ENCODE results near the gene AACS.

The AACS gene

DNA sequence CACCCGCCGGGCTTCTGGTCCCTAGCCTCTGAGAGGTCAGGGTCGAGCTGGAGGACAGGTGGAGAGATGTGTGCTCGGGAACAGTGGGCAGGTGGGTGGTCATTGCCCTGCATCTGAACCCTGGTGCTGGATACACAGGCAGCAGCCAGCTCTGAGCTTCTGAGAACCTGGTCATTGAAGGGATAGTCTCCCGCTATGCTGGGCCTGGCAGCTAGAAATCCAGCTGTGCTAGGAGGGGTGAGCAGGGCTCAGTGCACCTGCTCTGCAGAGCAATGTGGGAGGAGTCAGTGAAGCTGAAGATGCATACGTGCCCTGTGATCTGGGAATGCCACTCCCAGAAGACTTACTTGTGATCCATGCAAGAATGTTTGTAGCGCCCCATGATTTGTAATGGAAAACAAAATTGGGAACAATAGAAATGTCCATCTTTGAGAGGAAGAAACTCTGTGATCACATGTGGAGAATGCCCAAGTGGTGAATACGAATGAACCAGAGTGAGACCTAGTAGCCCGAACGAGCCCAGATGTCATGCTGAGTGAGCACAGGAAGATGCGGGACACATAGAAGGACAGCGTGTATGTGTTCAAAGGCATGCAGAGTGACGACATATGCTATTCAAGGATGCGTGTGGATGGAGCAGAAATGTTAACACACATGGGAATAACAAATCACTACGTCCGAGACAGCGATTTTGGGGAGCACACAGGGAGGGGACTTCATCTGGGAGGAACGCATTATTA is 63.4 kb downstream of the AACS start:
- no peak for DNase-seq (ENCODE audit: low read depth)
- Histone ChIP-seq H3K4me1 (ENCODE audit: control insufficient read depth, insufficient read depth, low read length) (no peaks in the 10 kb centered on the region), H3K27me3 (replicated peaks; ENCODE audit: control insufficient read depth, insufficient read depth, low read length) (no peaks in the 10 kb centered on the region), H3K4me3 (ENCODE audit: low read length) (no peak overlapping the region), H3K9me3 (ENCODE audit: control insufficient read depth, low read length) (no peaks in the 10 kb centered on the region), H3K36me3 (ENCODE audit: control insufficient read depth, insufficient read depth, low read length, severe bottlenecking) (peaks cover 79% of the 10 kb centered on the region), H3K9ac (ENCODE audit: low read length) (no peak overlapping the region)

GRCh38 chr12:125129179-125129571 is 63.9 kb downstream of the AACS start:
- H3K9ac ChIP-seq (ENCODE audit: low read length) = no peak overlapping the region
- H3K4me1 ChIP-seq (ENCODE audit: control insufficient read depth, insufficient read depth, low read length) = no peaks in the 10 kb centered on the region
- no peaks in the 10 kb centered on the region for H3K9me3 ChIP-seq (ENCODE audit: control insufficient read depth, low read length)
- DNase-seq (ENCODE audit: low read depth) = no peak
- H3K36me3 ChIP-seq (ENCODE audit: control insufficient read depth, insufficient read depth, low read length, severe bottlenecking) = peaks cover 79% of the 10 kb centered on the region
- no peaks in the 10 kb centered on the region for H3K27me3 ChIP-seq (replicated peaks; ENCODE audit: control insufficient read depth, insufficient read depth, low read length)
- H3K4me3 ChIP-seq (ENCODE audit: low read length) = no peak overlapping the region

DNA sequence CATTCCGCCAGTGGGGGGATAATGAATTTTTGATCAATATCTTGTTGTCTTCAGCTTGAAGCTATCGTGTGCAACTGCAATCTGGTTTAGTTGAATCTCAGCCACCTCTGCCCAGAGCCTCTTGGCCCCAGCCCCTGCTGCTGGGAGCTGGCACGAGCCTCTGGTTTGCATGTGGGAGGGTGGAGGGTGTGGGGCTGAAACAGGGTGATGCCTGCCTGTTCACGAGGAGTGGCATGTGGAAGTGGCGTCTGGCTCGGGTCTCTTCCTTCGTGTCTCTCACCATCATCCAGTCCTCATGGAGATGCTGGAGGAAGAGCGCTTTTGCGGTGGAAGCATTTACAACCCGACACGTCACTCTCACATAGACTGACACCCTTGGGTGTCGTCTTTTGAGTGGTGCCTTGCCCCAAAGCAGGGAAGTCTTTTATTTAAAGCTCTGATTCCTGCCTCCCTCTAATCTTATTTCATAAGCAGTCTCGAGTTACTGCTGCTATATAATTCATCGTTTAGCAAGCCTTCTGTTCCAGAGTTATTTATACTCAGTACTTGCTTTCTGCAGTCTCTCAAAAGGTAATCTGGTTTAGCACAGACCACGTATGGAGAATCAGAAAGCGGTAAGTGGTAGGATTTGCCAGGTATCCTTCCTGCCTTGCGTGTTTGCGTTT is 64.5 kb downstream of the AACS start:
- peaks cover 79% of the 10 kb centered on the region for H3K36me3 ChIP-seq (ENCODE audit: control insufficient read depth, insufficient read depth, low read length, severe bottlenecking)
- H3K4me1 ChIP-seq (ENCODE audit: control insufficient read depth, insufficient read depth, low read length) = no peaks in the 10 kb centered on the region
- no peaks in the 10 kb centered on the region for H3K9me3 ChIP-seq (ENCODE audit: control insufficient read depth, low read length)
- no peak overlapping the region for H3K4me3 ChIP-seq (ENCODE audit: low read length)
- DNase-seq (ENCODE audit: low read depth) = no peak
- no peak overlapping the region for H3K9ac ChIP-seq (ENCODE audit: low read length)
- no peaks in the 10 kb centered on the region for H3K27me3 ChIP-seq (replicated peaks; ENCODE audit: control insufficient read depth, insufficient read depth, low read length)

DNA sequence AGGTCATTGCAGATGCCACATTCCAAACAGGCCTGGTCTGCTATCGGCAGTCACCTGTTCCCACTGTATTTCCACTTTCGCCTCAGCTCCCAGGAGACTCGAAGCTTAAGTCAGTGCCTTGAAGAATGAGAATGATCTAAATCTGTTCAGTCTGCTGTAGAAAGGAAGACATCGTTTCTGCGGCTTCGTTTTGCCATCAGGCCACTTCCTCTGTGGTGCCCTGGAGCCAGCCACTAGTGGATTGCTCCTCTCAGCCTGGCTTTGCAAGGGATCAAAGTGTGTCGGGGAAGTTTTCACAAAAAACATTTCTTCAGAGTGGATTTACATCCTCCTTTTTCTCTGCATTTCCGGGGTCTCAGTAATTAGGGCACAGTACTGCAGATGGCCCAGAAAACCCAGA is 66.7 kb downstream of the AACS start:
- Histone ChIP-seq H3K9ac (ENCODE audit: low read length) (no peak overlapping the region), H3K36me3 (ENCODE audit: control insufficient read depth, insufficient read depth, low read length, severe bottlenecking) (peaks cover 79% of the 10 kb centered on the region), H3K4me3 (ENCODE audit: low read length) (no peak overlapping the region), H3K9me3 (ENCODE audit: control insufficient read depth, low read length) (no peaks in the 10 kb centered on the region), H3K4me1 (ENCODE audit: control insufficient read depth, insufficient read depth, low read length) (no peaks in the 10 kb centered on the region), H3K27me3 (replicated peaks; ENCODE audit: control insufficient read depth, insufficient read depth, low read length) (no peaks in the 10 kb centered on the region)
- DNase-seq (ENCODE audit: low read depth) = no peak

GRCh38 chr12:125132698-125133400 is 67.6 kb downstream of the AACS start:
- Histone ChIP-seq H3K4me1 (ENCODE audit: control insufficient read depth, insufficient read depth, low read length) (no peaks in the 10 kb centered on the region), H3K27me3 (replicated peaks; ENCODE audit: control insufficient read depth, insufficient read depth, low read length) (no peaks in the 10 kb centered on the region), H3K4me3 (ENCODE audit: low read length) (no peak overlapping the region), H3K9ac (ENCODE audit: low read length) (no peak overlapping the region), H3K9me3 (ENCODE audit: control insufficient read depth, low read length) (no peaks in the 10 kb centered on the region), H3K36me3 (ENCODE audit: control insufficient read depth, insufficient read depth, low read length, severe bottlenecking) (peaks cover 79% of the 10 kb centered on the region)
- no peak for DNase-seq (ENCODE audit: low read depth)

GRCh38 chr12:125133616-125134015 is 68.4 kb downstream of the AACS start:
- Histone ChIP-seq H3K27me3 (replicated peaks; ENCODE audit: control insufficient read depth, insufficient read depth, low read length) (no peaks in the 10 kb centered on the region), H3K4me3 (ENCODE audit: low read length) (no peak overlapping the region), H3K9me3 (ENCODE audit: control insufficient read depth, low read length) (no peaks in the 10 kb centered on the region), H3K4me1 (ENCODE audit: control insufficient read depth, insufficient read depth, low read length) (no peaks in the 10 kb centered on the region), H3K36me3 (ENCODE audit: control insufficient read depth, insufficient read depth, low read length, severe bottlenecking) (peaks cover 74% of the 10 kb centered on the region), H3K9ac (ENCODE audit: low read length) (no peak overlapping the region)
- no peak for DNase-seq (ENCODE audit: low read depth)

GRCh38 chr12:125134576-125134975 is 69.3 kb downstream of the AACS start:
- no peak for DNase-seq (ENCODE audit: low read depth)
- H3K27me3 ChIP-seq (replicated peaks; ENCODE audit: control insufficient read depth, insufficient read depth, low read length) = no peaks in the 10 kb centered on the region
- H3K36me3 ChIP-seq (ENCODE audit: control insufficient read depth, insufficient read depth, low read length, severe bottlenecking) = peaks cover 74% of the 10 kb centered on the region
- no peak overlapping the region for H3K9ac ChIP-seq (ENCODE audit: low read length)
- no peaks in the 10 kb centered on the region for H3K9me3 ChIP-seq (ENCODE audit: control insufficient read depth, low read length)
- no peak overlapping the region for H3K4me3 ChIP-seq (ENCODE audit: low read length)
- H3K4me1 ChIP-seq (ENCODE audit: control insufficient read depth, insufficient read depth, low read length) = no peaks in the 10 kb centered on the region

- Histone ChIP-seq H3K9me3 (ENCODE audit: control insufficient read depth, low read length) (no peaks in the 10 kb centered on the region), H3K27me3 (replicated peaks; ENCODE audit: control insufficient read depth, insufficient read depth, low read length) (no peaks in the 10 kb centered on the region), H3K36me3 (ENCODE audit: control insufficient read depth, insufficient read depth, low read length, severe bottlenecking) (peaks cover 62% of the 10 kb centered on the region), H3K4me3 (ENCODE audit: low read length) (no peak overlapping the region), H3K4me1 (ENCODE audit: control insufficient read depth, insufficient read depth, low read length) (peaks cover 5% of the 10 kb centered on the region), H3K9ac (ENCODE audit: low read length) (no peak overlapping the region)
- no peak for DNase-seq (ENCODE audit: low read depth)
Observed at GRCh38 chr12:125135906-125136305, 70.7 kb downstream of the AACS start.

- DNase-seq (ENCODE audit: low read depth) = no peak
- Histone ChIP-seq H3K27me3 (replicated peaks; ENCODE audit: control insufficient read depth, insufficient read depth, low read length) (no peaks in the 10 kb centered on the region), H3K36me3 (ENCODE audit: control insufficient read depth, insufficient read depth, low read length, severe bottlenecking) (peaks cover 57% of the 10 kb centered on the region), H3K4me1 (ENCODE audit: control insufficient read depth, insufficient read depth, low read length) (peaks cover 11% of the 10 kb centered on the region), H3K4me3 (ENCODE audit: low read length) (no peak overlapping the region), H3K9me3 (ENCODE audit: control insufficient read depth, low read length) (no peaks in the 10 kb centered on the region), H3K9ac (ENCODE audit: low read length) (no peak overlapping the region)
Observed at GRCh38 chr12:125136702-125137101, 71.5 kb downstream of the AACS start.

- Histone ChIP-seq H3K27me3 (replicated peaks; ENCODE audit: control insufficient read depth, insufficient read depth, low read length) (no peaks in the 10 kb centered on the region), H3K9me3 (ENCODE audit: control insufficient read depth, low read length) (no peaks in the 10 kb centered on the region), H3K36me3 (ENCODE audit: control insufficient read depth, insufficient read depth, low read length, severe bottlenecking) (peaks cover 54% of the 10 kb centered on the region), H3K4me1 (ENCODE audit: control insufficient read depth, insufficient read depth, low read length) (peaks cover 13% of the 10 kb centered on the region), H3K9ac (ENCODE audit: low read length) (no peak overlapping the region), H3K4me3 (ENCODE audit: low read length) (no peak overlapping the region)
- DNase-seq (ENCODE audit: low read depth) = no peak
Observed at GRCh38 chr12:125137766-125138344, 72.6 kb downstream of the AACS start.
